ENCODE measurements around the gene TRMT44. TPM values are rescaled to one million over a fixed set of nuclear protein-coding genes. Genes with fewer than 3 reads are reported as not detected.

The TRMT44 gene
- total RNA-seq, 1 experiment from 2014 or later, result 15.3 TPM

- no peak overlapping the region for H3K4me2 ChIP-seq (ENCODE audit: low read length)
- intact Hi-C loops (cut with micrococcal nuclease), result loop anchor here (1.0 kb wide), 1 partner anchor 24 kb away; no protein-coding TSS in a partner anchor
- H3K4me3 ChIP-seq (ENCODE audit: low read length), result no peak overlapping the region
- no peaks in the 10 kb centered on the region for H3K27me3 ChIP-seq (ENCODE audit: low read length)
- DNase-seq, result no peak
- H4K20me1 ChIP-seq (ENCODE audit: low read length), result no peaks in the 10 kb centered on the region
- H3K79me2 ChIP-seq (ENCODE audit: low read length), result no peaks in the 10 kb centered on the region
- ChIA-PET POLR2A (ENCODE audit: unreplicated experiment) (no interaction called here), CTCF (no interaction called here)
- H3F3A ChIP-seq (ENCODE audit: low read length, unreplicated experiment), result no peaks in the 10 kb centered on the region
- no peaks in the 10 kb centered on the region for H3K36me3 ChIP-seq (ENCODE audit: low read depth, low read length)
- H3K9me2 ChIP-seq (replicated peaks; ENCODE audit: low read length), result no peaks in the 10 kb centered on the region
- no peak overlapping the region for H3K27ac ChIP-seq (ENCODE audit: low read length)
- ATAC-seq, result no peak
- no peaks in the 10 kb centered on the region for H3K9me3 ChIP-seq (ENCODE audit: low read length)
- no TSS peak for BruUV-seq (replicated peaks)
- TF ChIP-seq EZH2phosphoT487 (IDR thresholded peaks at IDR 0.05; ENCODE audit: borderline replicate concordance, low read length), result no peak
- no peak for TF ChIP-seq CTCF (conservative IDR thresholded peaks at IDR 0.05; ENCODE audit: low read depth, low read length)
- no peak for TF ChIP-seq EZH2 (IDR thresholded peaks at IDR 0.05; ENCODE audit: low read length, unreplicated experiment)
- H3K4me1 ChIP-seq (ENCODE audit: insufficient read depth, low read length), result no peaks in the 10 kb centered on the region
- no peak overlapping the region for H2AFZ ChIP-seq (ENCODE audit: low read length)
- no peak overlapping the region for H3K9ac ChIP-seq (ENCODE audit: low read length)
Measured at GRCh38 chr4:8523175-8523574, 82.6 kb downstream of the TRMT44 start.

- DNase-seq, result no peak
- H4K20me1 ChIP-seq (ENCODE audit: low read length), result no peaks in the 10 kb centered on the region
- H3K4me2 ChIP-seq (ENCODE audit: low read length), result no peak overlapping the region
- H3K9me2 ChIP-seq (replicated peaks; ENCODE audit: low read length), result no peaks in the 10 kb centered on the region
- no peaks in the 10 kb centered on the region for H3K79me2 ChIP-seq (ENCODE audit: low read length)
- CTCF ChIA-PET, result no interaction called here
- H3K9me3 ChIP-seq (ENCODE audit: low read length), result no peaks in the 10 kb centered on the region
- POLR2A ChIA-PET (ENCODE audit: unreplicated experiment), result no interaction called here
- no peak overlapping the region for H3K27ac ChIP-seq (ENCODE audit: low read length)
- no peak for TF ChIP-seq CTCF (conservative IDR thresholded peaks at IDR 0.05; ENCODE audit: low read depth, low read length)
- TF ChIP-seq EZH2phosphoT487 (IDR thresholded peaks at IDR 0.05; ENCODE audit: borderline replicate concordance, low read length), result no peak
- no peak for TF ChIP-seq EZH2 (IDR thresholded peaks at IDR 0.05; ENCODE audit: low read length, unreplicated experiment)
- no peaks in the 10 kb centered on the region for H3K27me3 ChIP-seq (ENCODE audit: low read length)
- intact Hi-C loops (cut with micrococcal nuclease), result loop anchor here (1.0 kb wide), 1 partner anchor 24 kb away; no protein-coding TSS in a partner anchor
- H3K36me3 ChIP-seq (ENCODE audit: low read depth, low read length), result no peaks in the 10 kb centered on the region
- no peak overlapping the region for H3K4me3 ChIP-seq (ENCODE audit: low read length)
- no peaks in the 10 kb centered on the region for H3F3A ChIP-seq (ENCODE audit: low read length, unreplicated experiment)
- no peak overlapping the region for H2AFZ ChIP-seq (ENCODE audit: low read length)
- ATAC-seq, result no peak
- 0 out of 2 replicates have a peak, but pooled peaks cover 2% of the 10 kb centered on the region for H3K4me1 ChIP-seq (ENCODE audit: insufficient read depth, low read length)
- H3K9ac ChIP-seq (ENCODE audit: low read length), result no peak overlapping the region
- BruUV-seq (replicated peaks), result no TSS peak
Measured at GRCh38 chr4:8523766-8524165, 83.2 kb downstream of the TRMT44 start.

GRCh38 chr4:8524595-8525382, 84.2 kb downstream of the TRMT44 start:
- Histone ChIP-seq H3K9me3 (ENCODE audit: low read length) (no peaks in the 10 kb centered on the region), H3F3A (ENCODE audit: low read length, unreplicated experiment) (no peaks in the 10 kb centered on the region), H3K27me3 (ENCODE audit: low read length) (no peaks in the 10 kb centered on the region), H4K20me1 (ENCODE audit: low read length) (no peaks in the 10 kb centered on the region), H3K27ac (ENCODE audit: low read length) (no peak overlapping the region), H2AFZ (ENCODE audit: low read length) (no peak overlapping the region), H3K4me2 (ENCODE audit: low read length) (no peak overlapping the region), H3K4me1 (ENCODE audit: insufficient read depth, low read length) (peaks cover 7% of the 10 kb centered on the region; the same call in 1 of the 2 replicates), H3K4me3 (ENCODE audit: low read length) (no peak overlapping the region), H3K9me2 (replicated peaks; ENCODE audit: low read length) (no peaks in the 10 kb centered on the region), H3K9ac (ENCODE audit: low read length) (no peak overlapping the region), H3K36me3 (ENCODE audit: low read depth, low read length) (no peaks in the 10 kb centered on the region), H3K79me2 (ENCODE audit: low read length) (no peaks in the 10 kb centered on the region)
- no peak for ATAC-seq
- ChIA-PET CTCF (no interaction called here), POLR2A (ENCODE audit: unreplicated experiment) (no interaction called here)
- intact Hi-C loops (cut with micrococcal nuclease), result no loop called here
- no TSS peak for BruUV-seq (replicated peaks)
- no peak for DNase-seq
- TF ChIP-seq EZH2phosphoT487 (IDR thresholded peaks at IDR 0.05; ENCODE audit: borderline replicate concordance, low read length) (no peak), EZH2 (IDR thresholded peaks at IDR 0.05; ENCODE audit: low read length, unreplicated experiment) (no peak), CTCF (conservative IDR thresholded peaks at IDR 0.05; ENCODE audit: low read depth, low read length) (no peak)

Data from PC-3 (cell line).